Breast epithelium (tissue), 3 donors: ENCODE results near the gene PRKG1.

Source experiments
- POLR2A ChIP-seq: fragments of 450-650 bp; IDR thresholded peaks from one replicate; pipeline ENCODE4 v1.6.1; 2016; ENCODE audit warnings: antibody characterized with exemption, mild to moderate bottlenecking, moderate library complexity
- POLR2AphosphoS5 ChIP-seq, 3 donors: sonication (generic); formaldehyde crosslinking; IDR thresholded peaks; one replicate each; pipeline ENCODE4 v1.6.1; 2017; ENCODE audit warnings: antibody characterized with exemption in 3 of 3
- TF ChIP-seq, protein P1 (sequence below), 3 donors: fragments of 450-650 bp; IDR thresholded peaks; one replicate each; pipeline ENCODE4 v1.5.1; 2016 to 2017; ENCODE audit warnings: antibody characterized with exemption in 3 of 3, mild to moderate bottlenecking in 3 of 3, moderate library complexity in 3 of 3

GRCh38 chr10:52048051-52048450, 973.8 kb downstream of the PRKG1 start:
- TF ChIP-seq, protein P1, sequence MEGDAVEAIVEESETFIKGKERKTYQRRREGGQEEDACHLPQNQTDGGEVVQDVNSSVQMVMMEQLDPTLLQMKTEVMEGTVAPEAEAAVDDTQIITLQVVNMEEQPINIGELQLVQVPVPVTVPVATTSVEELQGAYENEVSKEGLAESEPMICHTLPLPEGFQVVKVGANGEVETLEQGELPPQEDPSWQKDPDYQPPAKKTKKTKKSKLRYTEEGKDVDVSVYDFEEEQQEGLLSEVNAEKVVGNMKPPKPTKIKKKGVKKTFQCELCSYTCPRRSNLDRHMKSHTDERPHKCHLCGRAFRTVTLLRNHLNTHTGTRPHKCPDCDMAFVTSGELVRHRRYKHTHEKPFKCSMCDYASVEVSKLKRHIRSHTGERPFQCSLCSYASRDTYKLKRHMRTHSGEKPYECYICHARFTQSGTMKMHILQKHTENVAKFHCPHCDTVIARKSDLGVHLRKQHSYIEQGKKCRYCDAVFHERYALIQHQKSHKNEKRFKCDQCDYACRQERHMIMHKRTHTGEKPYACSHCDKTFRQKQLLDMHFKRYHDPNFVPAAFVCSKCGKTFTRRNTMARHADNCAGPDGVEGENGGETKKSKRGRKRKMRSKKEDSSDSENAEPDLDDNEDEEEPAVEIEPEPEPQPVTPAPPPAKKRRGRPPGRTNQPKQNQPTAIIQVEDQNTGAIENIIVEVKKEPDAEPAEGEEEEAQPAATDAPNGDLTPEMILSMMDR (IDR thresholded peaks at IDR 0.05): no peak
- no peak for TF ChIP-seq POLR2AphosphoS5 (IDR thresholded peaks at IDR 0.05)
- TF ChIP-seq POLR2A: no peak
